Measurements from ENCODE around the gene SERPINA7. TPM values are rescaled to one million over a fixed set of nuclear protein-coding genes. Genes with fewer than 3 reads are reported as not detected.
"Not testable (repeated sequence)": the region's sequence is repeated elsewhere in the genome, so short reads cannot be mapped to it uniquely, and the experiment has no call there.

Gene SERPINA7
- total RNA-seq, 1 experiment from 2014 or later, result not detected

DNA sequence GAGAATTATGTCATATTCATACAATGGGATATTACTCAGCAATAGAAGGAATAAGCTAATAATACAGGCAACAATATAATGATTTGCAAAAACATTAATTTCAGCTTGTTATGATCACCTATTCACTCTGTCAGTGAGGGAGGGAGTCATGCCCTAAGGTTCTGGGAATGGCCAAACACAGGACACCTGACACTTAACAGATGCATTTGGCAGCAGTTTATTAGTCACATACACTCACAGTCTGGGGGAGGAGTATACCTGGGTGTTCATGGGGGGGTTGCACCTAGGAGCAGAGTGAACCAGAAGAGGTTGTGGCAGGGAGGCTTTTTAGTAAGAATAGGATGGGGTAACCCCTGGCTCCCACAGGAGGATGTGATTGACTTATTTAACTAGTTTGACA is 38.3 kb downstream of the SERPINA7 start:
- BruUV-seq (replicated peaks), result no TSS peak
- POLR2A ChIA-PET (ENCODE audit: unreplicated experiment), result no interaction called here
- no peak for DNase-seq
- Histone ChIP-seq H2AFZ (no peak overlapping the region), H3K36me3 (ENCODE audit: low read depth) (no peaks in the 10 kb centered on the region), H3F3A (ENCODE audit: insufficient read depth, low read depth) (no peaks in the 10 kb centered on the region), H3K27me3 (ENCODE audit: insufficient read depth, low read depth) (no peaks in the 10 kb centered on the region), H3K4me3 (no peak overlapping the region), H3K27ac (no peak overlapping the region), H3K9me3 (ENCODE audit: insufficient read depth, low read depth) (no peaks in the 10 kb centered on the region), H3K4me1 (replicated peaks; ENCODE audit: insufficient read depth) (no peaks in the 10 kb centered on the region), H4K20me1 (ENCODE audit: insufficient read depth) (no peaks in the 10 kb centered on the region), H3K79me2 (ENCODE audit: low read depth) (no peaks in the 10 kb centered on the region), H3K9me2 (ENCODE audit: insufficient read depth) (no peaks in the 10 kb centered on the region), H3K4me2 (no peak overlapping the region)
- TF ChIP-seq CTCF (conservative IDR thresholded peaks at IDR 0.05) (no peak), EZH2 (IDR thresholded peaks at IDR 0.05; ENCODE audit: low read depth) (no peak)
- intact Hi-C loops (cut with micrococcal nuclease; ENCODE audit: unreplicated experiment), result no loop called here
- CTCF ChIA-PET, result no interaction called here

- Histone ChIP-seq H2AFZ (no peak overlapping the region), H3F3A (ENCODE audit: insufficient read depth, low read depth) (no peaks in the 10 kb centered on the region), H3K4me1 (replicated peaks; ENCODE audit: insufficient read depth) (no peaks in the 10 kb centered on the region), H4K20me1 (ENCODE audit: insufficient read depth) (no peaks in the 10 kb centered on the region), H3K27ac (no peak overlapping the region), H3K36me3 (ENCODE audit: low read depth) (no peaks in the 10 kb centered on the region), H3K9me3 (ENCODE audit: insufficient read depth, low read depth) (no peaks in the 10 kb centered on the region), H3K4me2 (no peak overlapping the region), H3K9me2 (ENCODE audit: insufficient read depth) (no peaks in the 10 kb centered on the region), H3K27me3 (ENCODE audit: insufficient read depth, low read depth) (no peaks in the 10 kb centered on the region), H3K4me3 (no peak overlapping the region), H3K79me2 (ENCODE audit: low read depth) (no peaks in the 10 kb centered on the region)
- TF ChIP-seq CTCF (conservative IDR thresholded peaks at IDR 0.05) (no peak), EZH2 (IDR thresholded peaks at IDR 0.05; ENCODE audit: low read depth) (no peak)
- intact Hi-C loops (cut with micrococcal nuclease; ENCODE audit: unreplicated experiment), result no loop called here
- CTCF ChIA-PET, result no interaction called here
- POLR2A ChIA-PET (ENCODE audit: unreplicated experiment), result no interaction called here
- BruUV-seq (replicated peaks), result no TSS peak
- no peak for DNase-seq
These were observed 39.2 kb downstream of the SERPINA7 start for GRCh38 chrX:105999294-105999693.

DNA sequence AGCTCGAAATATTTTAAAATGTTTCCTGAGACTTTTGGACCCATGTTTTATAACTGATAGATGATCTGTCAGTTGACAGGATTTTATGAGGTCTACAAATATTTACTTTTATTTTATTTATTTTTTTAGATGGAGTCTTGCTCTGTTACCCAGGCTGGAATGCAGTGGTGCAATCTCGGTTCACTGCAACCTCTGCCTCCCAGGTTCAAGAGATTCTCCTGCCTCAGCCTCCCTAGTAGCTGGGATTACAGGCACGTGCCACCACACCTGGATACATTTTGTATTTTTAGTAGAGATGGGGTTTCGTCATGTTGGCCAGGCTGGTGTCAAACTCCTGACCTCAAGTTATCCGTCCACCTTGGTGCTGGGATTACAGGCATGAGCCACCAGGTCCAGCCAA is 50.0 kb downstream of the SERPINA7 start:
- H3K79me2 ChIP-seq (ENCODE audit: low read depth); POLR2A ChIA-PET (ENCODE audit: unreplicated experiment); H2AFZ ChIP-seq; H3K4me2 ChIP-seq; H3K9me2 ChIP-seq (ENCODE audit: insufficient read depth); CTCF ChIA-PET; intact Hi-C loops (cut with micrococcal nuclease; ENCODE audit: unreplicated experiment); DNase-seq; BruUV-seq (replicated peaks); H3K27me3 ChIP-seq (ENCODE audit: insufficient read depth, low read depth); H4K20me1 ChIP-seq (ENCODE audit: insufficient read depth); H3K27ac ChIP-seq; H3K4me1 ChIP-seq (replicated peaks; ENCODE audit: insufficient read depth); H3K4me3 ChIP-seq; H3K9me3 ChIP-seq (ENCODE audit: insufficient read depth, low read depth); H3K36me3 ChIP-seq (ENCODE audit: low read depth); H3F3A ChIP-seq (ENCODE audit: insufficient read depth, low read depth): not testable (repeated sequence)

Other genes with a start within 250 kb of the SERPINA7 start
- 0.24 and 0.33 TPM in 2 replicates for gene NRK, start 216.2 kb downstream of the SERPINA7 start, total RNA-seq (2021)
- not detected in 2 replicates for gene PWWP3B, start 129.6 kb upstream of the SERPINA7 start, total RNA-seq (2021)

All from PC-9 (cell line).